Keratinocyte (primary cell): ENCODE results near the gene CRYGB.

Source experiments
- EZH2 ChIP-seq: IDR thresholded peaks from one replicate; pipeline ENCODE4 v1.6.1; 2012; ENCODE audit warnings: inconsistent platforms, mild to moderate bottlenecking, low read length, moderate library complexity
- TF ChIP-seq, protein P1 (sequence below), 3 experiments: IDR thresholded peaks in 1 of 3; conservative IDR thresholded peaks in 1 of 3; optimal IDR thresholded peaks in 1 of 3; 2 replicates in 2 of 3; 3 replicates in 1 of 3; pipeline versions ENCODE3 to v1.5.1; 2011; ENCODE audit warnings: low read length in 3 of 3, mild to moderate bottlenecking in 3 of 3, moderate library complexity in 2 of 3, control low read depth in 1 of 3, inconsistent platforms in 1 of 3; ENCODE audit not compliant: insufficient read depth in 2 of 3; ENCODE audit errors: extremely low read depth in 1 of 3

DNA sequence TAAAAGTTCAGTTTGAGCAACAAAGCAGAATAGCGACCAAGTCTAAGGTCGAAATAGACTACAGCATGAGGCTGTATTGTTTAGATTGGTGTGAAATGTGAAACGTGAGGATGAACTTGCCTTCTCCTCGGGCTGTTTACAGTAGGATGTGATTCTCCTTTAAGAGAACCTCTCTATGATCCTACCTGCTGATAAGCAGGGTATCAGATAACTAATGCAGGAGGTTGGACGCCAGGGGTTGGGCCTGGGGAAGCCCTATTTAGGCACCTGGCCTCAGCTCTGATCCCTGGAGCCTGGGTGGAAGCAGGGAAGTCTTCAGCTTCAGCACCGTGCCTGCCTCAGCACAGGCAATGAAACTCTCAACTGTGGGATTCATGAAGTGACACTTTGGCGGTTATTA is 33.0 kb downstream of the CRYGB start:
- TF ChIP-seq, protein P1, sequence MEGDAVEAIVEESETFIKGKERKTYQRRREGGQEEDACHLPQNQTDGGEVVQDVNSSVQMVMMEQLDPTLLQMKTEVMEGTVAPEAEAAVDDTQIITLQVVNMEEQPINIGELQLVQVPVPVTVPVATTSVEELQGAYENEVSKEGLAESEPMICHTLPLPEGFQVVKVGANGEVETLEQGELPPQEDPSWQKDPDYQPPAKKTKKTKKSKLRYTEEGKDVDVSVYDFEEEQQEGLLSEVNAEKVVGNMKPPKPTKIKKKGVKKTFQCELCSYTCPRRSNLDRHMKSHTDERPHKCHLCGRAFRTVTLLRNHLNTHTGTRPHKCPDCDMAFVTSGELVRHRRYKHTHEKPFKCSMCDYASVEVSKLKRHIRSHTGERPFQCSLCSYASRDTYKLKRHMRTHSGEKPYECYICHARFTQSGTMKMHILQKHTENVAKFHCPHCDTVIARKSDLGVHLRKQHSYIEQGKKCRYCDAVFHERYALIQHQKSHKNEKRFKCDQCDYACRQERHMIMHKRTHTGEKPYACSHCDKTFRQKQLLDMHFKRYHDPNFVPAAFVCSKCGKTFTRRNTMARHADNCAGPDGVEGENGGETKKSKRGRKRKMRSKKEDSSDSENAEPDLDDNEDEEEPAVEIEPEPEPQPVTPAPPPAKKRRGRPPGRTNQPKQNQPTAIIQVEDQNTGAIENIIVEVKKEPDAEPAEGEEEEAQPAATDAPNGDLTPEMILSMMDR (optimal IDR thresholded peaks at IDR 0.05 in 1 of 3, IDR thresholded peaks at IDR 0.05 in 1 of 3, conservative IDR thresholded peaks at IDR 0.05 in 1 of 3; ENCODE audit: extremely low read depth in 1 of 3, insufficient read depth in 2 of 3, low read length in 3 of 3) = no peak
- TF ChIP-seq EZH2 = no peak
